GM10266 (cell line): ENCODE results near the gene TMEM139.

ENCODE experiments used
- DNase-seq: peaks from one replicate; pipeline ENCODE4 v3.0.0; 2012; ENCODE audit errors: extremely low spot score
- TF ChIP-seq, protein P1 (sequence below): IDR thresholded peaks from 2 replicates; pipeline ENCODE4 v1.5.1; 2012; ENCODE audit warnings: mild to moderate bottlenecking, low read depth; ENCODE audit not compliant: control insufficient read depth, insufficient read depth; ENCODE audit errors: missing control alignments

The TMEM139 gene

DNA sequence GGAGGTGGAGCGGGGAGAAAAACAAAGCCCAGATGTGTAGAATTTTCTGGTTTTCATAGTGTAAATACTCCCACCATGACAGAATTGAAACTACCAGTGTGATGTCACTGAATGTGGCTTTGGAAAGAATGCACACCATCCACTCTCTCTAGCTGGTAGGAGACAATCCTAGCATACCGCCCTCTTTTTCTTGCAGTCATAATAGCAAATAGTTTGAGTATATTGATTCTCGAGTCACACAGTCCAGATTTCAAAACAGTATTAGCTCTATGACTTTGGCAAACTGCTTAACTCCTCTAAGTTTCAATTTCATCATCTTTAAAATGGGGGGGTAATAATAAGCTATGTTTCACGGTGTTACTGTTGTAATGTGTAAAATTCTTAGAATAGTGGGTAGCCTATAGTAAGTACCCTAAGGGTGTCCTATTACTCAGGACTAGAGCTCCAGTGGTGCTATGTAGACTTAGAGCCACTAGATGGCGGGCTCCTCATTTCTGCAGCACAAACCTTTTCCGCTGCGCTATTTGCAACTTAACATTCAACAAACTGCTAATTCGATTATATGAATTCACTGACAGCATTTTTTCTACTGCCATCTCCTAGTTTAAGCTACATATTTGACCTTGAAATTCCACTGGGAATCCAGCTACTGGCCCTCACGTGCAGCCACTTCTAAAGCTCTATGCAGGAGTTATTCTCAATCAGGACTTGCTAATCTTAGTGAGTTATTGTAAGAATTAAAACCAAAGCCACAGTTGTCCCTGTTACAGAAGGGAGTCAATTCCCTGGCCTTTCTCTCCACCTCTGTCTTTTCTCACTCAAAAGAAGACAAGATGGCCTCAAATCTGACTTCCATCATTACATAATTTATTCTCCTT lies 44.2 kb upstream of the TMEM139 start:
- TF ChIP-seq, protein P1, sequence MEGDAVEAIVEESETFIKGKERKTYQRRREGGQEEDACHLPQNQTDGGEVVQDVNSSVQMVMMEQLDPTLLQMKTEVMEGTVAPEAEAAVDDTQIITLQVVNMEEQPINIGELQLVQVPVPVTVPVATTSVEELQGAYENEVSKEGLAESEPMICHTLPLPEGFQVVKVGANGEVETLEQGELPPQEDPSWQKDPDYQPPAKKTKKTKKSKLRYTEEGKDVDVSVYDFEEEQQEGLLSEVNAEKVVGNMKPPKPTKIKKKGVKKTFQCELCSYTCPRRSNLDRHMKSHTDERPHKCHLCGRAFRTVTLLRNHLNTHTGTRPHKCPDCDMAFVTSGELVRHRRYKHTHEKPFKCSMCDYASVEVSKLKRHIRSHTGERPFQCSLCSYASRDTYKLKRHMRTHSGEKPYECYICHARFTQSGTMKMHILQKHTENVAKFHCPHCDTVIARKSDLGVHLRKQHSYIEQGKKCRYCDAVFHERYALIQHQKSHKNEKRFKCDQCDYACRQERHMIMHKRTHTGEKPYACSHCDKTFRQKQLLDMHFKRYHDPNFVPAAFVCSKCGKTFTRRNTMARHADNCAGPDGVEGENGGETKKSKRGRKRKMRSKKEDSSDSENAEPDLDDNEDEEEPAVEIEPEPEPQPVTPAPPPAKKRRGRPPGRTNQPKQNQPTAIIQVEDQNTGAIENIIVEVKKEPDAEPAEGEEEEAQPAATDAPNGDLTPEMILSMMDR, result peak; percentile 88
- DNase-seq, result peak; percentile 57

DNA sequence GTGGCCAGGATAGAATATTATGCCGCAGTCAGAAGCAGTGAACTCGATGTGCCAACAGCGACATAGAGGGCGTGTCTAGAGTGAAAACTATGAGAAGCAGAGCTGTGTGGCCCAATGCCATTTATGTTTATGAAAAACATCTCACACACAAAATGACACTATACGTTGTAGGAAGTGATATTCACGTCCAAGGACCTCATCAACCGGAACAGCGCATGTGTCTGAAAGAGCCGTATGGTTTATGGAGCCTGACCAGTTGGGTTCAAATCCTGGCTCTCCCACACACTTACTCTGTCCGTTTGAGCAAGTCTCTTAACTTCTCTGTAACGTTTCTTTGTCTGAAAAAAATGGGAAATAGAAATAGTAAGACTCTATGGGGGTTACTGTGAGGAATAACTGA lies 42.5 kb upstream of the TMEM139 start:
- no peak for DNase-seq

DNA sequence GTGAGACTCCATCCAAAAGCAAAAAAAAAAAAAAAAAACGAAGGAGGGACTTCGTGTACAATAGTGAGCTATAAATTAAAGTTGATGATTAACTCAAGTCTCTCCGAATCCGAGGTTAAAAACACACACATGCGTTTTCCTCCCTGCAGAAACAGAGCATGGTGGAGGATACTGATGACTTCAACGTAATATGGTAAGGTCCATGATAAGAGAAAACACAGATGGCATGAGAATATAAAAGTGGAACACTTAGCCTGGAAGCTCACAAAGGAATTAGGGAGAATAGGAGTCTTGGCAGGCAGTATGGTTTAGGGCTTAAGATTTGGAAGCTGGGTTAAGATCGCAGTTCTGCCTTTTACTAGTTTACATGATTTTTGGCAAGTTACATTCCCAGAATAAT lies 41.6 kb upstream of the TMEM139 start:
- TF ChIP-seq, protein P1, result no peak
- no peak for DNase-seq

More for the DNA sequence above, 42.5 kb upstream of the TMEM139 start:
- TF ChIP-seq, protein P1, result no peak

- TF ChIP-seq, protein P1, result no peak
- no peak for DNase-seq
Observed at GRCh38 chr7:143243614-143244013, 41.1 kb upstream of the TMEM139 start.

DNA sequence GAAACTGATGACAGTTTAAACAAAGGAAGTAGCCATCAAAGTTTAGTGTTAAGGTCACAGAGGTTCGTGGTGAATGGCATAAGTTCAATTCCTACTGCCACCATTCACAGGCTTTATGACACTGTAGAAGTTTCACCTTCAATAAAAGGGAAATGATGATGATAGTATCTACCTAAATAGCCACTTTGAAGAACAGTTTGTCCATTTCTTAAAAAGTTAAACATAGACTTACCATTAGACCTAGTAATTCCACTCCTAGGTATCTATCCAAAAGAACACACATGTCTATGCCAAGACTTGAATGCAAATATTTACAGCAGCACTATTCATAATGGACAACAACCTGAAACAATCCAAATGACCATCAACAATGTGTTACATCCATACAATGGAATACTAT lies 40.4 kb upstream of the TMEM139 start:
- no peak for DNase-seq
- TF ChIP-seq, protein P1, result no peak

DNA sequence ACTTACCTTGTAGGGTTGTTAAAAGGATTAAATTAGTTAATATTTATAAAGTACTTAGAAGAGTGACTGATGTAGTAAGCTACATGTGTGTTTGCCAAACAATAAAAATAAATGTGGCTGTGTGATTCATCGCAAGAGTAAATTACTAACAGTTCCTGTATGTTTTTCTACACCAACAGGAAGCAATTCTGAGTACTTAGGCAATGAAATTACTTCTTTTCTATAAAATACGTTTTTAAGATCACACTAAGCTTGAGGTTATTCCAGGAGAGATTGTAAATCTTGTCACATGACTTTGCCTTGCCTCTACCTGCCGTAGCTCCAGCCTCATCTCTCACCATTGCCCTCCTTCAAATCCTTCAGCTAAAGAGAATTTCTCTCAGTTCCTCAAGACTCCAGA lies 39.6 kb upstream of the TMEM139 start:
- TF ChIP-seq, protein P1, result no peak
- no peak for DNase-seq

GRCh38 chr7:143247372-143247771 lies 37.4 kb upstream of the TMEM139 start:
- no peak for DNase-seq
- TF ChIP-seq, protein P1, result no peak
